GM21381 (cell line): ENCODE results near the gene AKR1C1.
"Not testable (repeated sequence)": the region's sequence is repeated elsewhere in the genome, so short reads cannot be mapped to it uniquely, and the experiment has no call there.

Source experiments
- ATAC-seq: cut with Tn5 transposase; IDR thresholded peaks from one replicate; pipeline ENCODE4 v1.9.1; 2021; ENCODE audit warnings: mild to moderate bottlenecking, moderate library complexity; ENCODE audit not compliant: unreplicated experiment

AKR1C1 gene

DNA sequence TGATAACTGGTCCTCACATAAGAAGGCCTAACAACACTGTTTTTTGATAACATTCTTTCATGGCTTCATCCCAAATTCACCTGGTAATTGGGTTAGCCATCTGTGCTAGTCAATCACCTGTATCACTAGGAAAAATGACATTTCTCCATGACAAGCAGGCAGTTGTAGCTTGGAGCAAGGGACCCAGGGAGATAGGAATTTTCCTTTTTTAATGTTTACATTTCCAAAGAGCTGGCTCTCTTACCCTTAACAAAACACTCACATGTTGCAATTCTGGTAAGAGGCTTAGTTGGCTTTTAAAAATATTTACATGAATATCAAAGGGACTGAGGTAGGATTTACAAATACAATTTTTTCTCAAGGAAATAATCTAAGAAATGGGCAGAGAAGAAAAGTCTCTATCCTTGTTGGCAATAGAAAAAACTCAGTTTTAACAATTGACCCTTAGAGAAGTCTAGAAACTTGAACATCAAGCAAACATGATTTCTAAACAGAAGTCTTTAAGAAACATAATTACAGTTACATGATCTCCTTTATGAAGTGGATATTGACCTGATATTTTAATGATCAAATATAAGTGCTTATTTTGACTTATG lies 16.1 kb upstream of the AKR1C1 start:
- ATAC-seq: no peak

- ATAC-seq: no peak
Observed at GRCh38 chr10:4947635-4948596, 15.3 kb upstream of the AKR1C1 start.

DNA sequence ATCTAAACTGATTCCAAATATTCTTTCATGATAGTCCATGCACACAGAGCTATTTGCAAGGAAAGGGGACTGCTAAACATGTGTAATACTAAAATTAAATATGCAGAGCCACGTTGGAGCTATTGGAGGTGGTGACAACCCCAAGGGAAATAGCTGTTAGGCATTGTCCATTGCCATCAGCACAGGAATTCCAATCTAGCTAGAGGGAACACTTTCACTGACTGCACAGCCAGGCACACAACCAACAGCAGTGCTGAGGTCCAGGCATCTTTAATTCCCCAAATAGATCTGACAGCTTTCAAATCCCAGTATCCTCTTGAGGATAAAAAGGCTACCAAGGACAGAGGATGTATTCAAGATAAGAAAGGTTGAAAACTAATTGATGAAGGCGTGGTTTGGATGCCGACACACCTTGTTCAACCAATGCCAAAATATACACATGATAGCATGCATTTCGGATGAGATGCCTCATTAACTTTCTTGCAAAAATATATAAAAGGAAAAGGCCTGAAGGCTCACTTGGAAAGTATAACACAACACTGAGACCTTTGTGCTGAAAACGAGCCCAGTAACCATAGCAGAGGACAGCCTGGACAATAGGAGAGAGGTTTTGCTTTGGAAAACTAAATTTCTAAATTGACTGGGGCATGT lies 11.6 kb upstream of the AKR1C1 start:
- not testable (repeated sequence) for ATAC-seq

DNA sequence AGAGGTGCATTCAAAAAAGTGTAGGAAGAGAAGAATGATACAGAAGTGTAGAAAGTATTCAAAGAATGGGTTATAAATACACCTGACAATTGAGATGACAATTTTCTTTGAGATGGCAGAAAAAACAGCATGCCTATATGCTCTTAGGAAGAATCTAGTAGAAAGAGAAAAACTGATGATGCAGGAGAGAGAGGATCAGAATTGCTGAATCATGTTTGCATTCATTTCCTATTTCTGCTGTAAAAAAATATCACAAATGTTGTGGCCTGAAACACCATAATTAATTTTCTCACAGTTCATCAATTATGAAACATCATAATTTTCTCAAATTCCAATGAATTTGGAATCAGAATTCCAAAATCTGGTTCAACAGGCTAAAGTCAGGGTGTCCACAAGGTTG lies 9.8 kb upstream of the AKR1C1 start:
- ATAC-seq: no peak

DNA sequence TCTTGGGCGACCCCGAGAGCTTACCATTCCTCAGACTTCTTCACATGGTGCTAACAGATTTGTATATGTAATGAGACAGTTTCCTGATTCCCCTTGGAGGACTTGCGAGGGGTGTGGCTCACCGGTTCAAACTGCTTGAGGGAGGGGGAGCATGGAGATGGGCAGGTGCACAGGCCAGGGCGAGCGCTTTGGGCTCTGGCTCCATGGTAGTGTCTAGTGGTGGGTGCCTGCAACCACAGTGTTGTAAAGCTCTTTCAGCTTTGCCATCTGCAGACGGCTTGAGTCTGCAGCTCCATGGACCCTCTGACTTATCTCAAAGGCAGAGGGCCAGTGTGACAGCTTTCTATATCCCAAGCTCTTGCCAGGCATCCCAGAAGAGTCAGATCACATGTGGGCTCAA lies 7.1 kb upstream of the AKR1C1 start:
- not testable (repeated sequence) for ATAC-seq

GRCh38 chr10:4956955-4957645 lies 6.1 kb upstream of the AKR1C1 start:
- not testable (repeated sequence) for ATAC-seq

GRCh38 chr10:4961558-4961957 lies 1.7 kb upstream of the AKR1C1 start:
- not testable (repeated sequence) for ATAC-seq

- not testable (repeated sequence) for ATAC-seq
Observed at GRCh38 chr10:4962308-4962707, 907 bp upstream of the AKR1C1 start.

- ATAC-seq: not testable (repeated sequence)
Observed at GRCh38 chr10:4963815-4964154, 570 bp downstream of the AKR1C1 start.

GRCh38 chr10:4965763-4966162 lies 2.5 kb downstream of the AKR1C1 start:
- ATAC-seq: not testable (repeated sequence)

- not testable (repeated sequence) for ATAC-seq
Observed at GRCh38 chr10:4967189-4967588, 4.0 kb downstream of the AKR1C1 start.

GRCh38 chr10:4969289-4969688 lies 6.1 kb downstream of the AKR1C1 start:
- not testable (repeated sequence) for ATAC-seq

DNA sequence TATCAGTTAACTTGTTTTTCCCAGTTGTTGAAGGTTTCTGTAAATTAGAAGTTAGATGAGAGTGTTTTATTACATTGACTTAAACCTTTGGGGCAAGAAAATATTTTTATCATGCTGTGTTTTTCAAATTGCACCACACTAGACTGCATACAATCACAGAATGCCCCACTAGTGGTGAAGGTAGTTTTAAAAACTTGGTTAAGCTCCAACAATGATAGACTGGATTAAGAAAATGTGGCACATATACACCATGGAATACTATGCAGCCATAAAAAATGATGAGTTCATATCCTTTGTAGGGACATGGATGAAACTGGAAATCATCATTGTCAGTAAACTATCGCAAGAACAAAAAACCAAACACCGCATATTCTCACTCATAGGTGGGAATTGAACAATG lies 7.1 kb downstream of the AKR1C1 start:
- not testable (repeated sequence) for ATAC-seq

GRCh38 chr10:4972369-4973142 lies 9.3 kb downstream of the AKR1C1 start:
- ATAC-seq: not testable (repeated sequence)

DNA sequence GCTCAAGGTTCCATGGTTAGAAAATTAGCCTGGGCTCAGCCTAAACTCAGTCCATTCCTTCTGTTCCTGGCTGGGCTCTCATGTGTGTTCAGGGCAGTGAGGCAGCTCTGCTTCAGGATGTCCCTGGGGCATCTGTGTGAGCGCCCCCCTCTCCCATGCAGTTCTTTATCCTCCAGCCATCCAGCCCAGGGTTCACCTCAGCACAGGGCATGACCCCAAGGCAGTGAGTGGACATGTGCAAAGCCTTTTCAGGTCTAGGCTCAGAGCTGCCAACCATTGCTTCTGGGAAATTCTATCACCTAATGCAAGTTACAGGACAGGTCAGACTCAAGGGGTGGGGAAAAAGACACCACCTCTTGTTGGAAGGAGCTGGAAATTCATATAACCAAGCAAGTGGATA lies 10.1 kb downstream of the AKR1C1 start:
- ATAC-seq: not testable (repeated sequence)

GRCh38 chr10:4974400-4974799 lies 11.2 kb downstream of the AKR1C1 start:
- ATAC-seq: not testable (repeated sequence)

DNA sequence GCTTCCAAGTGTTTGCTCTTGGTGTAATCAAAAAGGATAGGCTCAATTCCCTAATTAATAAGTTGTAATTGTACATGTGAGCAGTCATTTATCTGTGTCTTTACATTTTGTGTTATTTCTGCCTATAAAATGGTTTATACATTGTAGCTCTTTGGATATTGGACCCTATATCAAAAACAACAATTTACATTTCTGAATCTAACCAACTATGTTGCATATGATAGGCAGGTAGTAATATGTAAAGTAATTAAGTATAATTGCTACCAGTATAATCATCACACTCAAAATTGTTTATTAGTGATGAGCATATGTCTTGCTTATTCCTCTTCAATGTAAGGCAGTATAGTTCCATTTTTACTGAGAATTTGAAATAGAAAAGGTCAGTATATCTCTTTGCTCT lies 13.8 kb downstream of the AKR1C1 start:
- no peak for ATAC-seq

- ATAC-seq: no peak
Observed at GRCh38 chr10:4978870-4979269, 15.7 kb downstream of the AKR1C1 start.

- ATAC-seq: no peak
Observed at GRCh38 chr10:4980793-4981192, 17.6 kb downstream of the AKR1C1 start.

- no peak for ATAC-seq
Observed at GRCh38 chr10:4981722-4982471, 18.7 kb downstream of the AKR1C1 start.
